HG02840 (cell line): ENCODE measurements around the gene KRT8.

ENCODE experiments used
- ATAC-seq: cut with Tn5 transposase; IDR thresholded peaks from one replicate; pipeline ENCODE4 v1.9.1; 2021; ENCODE audit warnings: mild to moderate bottlenecking, moderate library complexity, moderate number of reproducible peaks; ENCODE audit not compliant: unreplicated experiment, low FRiP score

KRT8 gene

GRCh38 chr12:52878507-52879393 is 26.1 kb downstream of the KRT8 start:
- no peak for ATAC-seq

GRCh38 chr12:52877242-52877641 is 27.6 kb downstream of the KRT8 start:
- no peak for ATAC-seq

- no peak for ATAC-seq
Measured at GRCh38 chr12:52876372-52876771, 28.5 kb downstream of the KRT8 start.

- ATAC-seq, result no peak
Measured at GRCh38 chr12:52874573-52875435, 30.1 kb downstream of the KRT8 start.

- no peak for ATAC-seq
Measured at GRCh38 chr12:52873832-52874572, 30.9 kb downstream of the KRT8 start.

DNA sequence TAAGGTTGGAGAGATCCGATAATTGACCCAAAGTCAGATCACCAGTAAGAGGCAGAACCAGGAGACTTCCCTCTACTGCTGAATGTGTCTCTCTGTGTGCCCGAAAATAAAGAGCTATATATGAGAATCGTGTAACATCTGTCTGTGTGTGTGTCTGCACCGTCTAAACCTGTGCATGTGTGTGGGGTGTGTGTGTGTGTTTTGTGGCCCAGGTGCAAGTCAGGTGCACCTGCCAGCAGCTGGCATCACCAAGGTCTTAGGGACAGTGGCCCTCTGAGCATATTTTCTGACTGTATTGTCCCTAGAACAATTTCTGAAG is 31.4 kb downstream of the KRT8 start:
- no peak for ATAC-seq

DNA sequence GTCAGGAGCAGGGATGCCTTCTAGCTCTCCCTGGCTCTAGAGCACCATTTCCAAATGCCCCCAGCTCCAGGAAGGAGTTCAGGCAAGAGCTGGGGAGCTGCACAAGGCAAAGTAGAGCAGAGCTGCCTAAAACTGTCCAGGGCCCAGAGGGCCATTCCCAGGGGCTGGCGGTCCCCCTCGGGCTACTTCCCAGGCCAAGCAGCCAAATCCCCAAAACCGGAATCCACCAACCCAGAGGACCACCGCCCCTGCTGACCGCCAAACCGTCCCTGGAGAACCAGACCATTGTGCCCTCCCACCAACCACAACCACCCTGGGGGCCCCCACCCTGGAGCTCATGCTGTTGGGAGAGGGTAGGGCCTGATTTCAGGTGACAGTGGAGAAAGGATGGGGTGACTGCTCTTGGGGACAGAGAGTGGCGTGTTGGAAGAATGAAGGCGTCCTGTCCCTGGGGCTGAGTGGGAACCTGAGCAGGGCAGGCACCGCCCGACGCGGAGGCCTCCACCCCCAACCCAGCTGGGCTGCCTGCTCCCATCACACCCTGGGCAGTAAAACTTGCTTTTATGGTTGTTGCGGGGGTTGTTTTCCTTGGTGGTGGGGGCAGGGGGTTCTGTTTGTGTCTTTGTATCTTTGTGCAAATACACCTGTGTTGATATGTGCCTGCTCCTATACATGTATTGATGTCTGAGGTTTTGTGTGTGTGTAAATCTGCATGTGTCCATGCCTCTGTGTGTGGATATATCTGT is 32.1 kb downstream of the KRT8 start:
- ATAC-seq, result no peak

DNA sequence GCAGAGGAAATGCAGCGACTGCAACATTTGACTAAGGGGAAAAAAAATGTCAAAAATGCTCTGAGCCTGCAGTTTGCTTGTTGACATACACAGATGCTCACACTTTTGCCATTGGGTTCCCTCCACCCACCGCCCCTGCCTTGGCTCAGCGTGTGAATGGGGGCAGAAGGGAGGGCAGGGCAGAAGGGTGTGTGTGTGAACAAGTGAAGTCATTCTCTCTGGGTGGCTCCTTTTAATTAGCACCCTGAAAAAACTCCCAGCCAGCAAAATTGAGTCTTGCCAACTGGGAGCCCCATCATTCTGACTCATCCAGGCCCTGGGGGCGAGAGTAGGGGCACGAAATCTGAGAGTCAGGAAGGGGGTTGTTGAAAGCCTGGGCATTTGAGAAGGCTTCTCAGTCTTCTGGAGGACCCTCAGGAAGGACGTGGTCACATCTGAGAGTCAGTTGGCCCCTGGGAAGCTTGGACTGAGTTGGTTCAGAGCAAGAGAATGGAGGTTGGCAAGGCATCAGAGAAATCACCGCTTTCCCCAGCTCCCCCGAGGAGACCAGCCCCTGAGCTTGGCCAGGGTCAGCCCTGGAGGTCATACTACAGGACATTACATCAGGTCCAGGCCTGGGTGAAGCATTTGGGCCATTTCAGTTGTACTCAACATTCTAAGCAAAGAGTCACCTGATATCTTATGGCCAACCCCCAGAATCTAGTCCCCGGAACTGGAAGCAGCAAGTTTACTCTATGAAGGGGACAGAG is 33.4 kb downstream of the KRT8 start:
- no peak for ATAC-seq

GRCh38 chr12:52870361-52871290 is 34.2 kb downstream of the KRT8 start:
- no peak for ATAC-seq

- ATAC-seq, result no peak
Measured at GRCh38 chr12:52867642-52868041, 37.2 kb downstream of the KRT8 start.

DNA sequence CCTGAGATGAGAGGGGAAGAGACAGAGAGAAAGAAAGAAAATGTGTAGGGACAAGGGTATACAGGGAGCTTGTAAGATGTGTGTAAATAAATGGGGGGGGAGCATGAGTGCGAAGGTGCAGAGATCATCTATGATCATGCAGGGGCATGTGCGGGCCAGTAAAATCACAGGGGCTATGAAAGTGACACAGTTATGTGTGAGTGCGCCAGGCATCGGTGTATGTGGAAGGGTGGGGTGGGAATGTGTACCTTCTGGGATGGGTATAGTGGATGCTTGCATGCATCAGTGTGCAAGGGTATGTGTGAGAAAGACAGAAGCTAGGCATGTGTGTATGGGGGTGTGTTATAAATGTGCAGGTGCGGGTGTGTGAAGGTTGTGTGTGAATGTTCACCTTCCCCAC is 37.7 kb downstream of the KRT8 start:
- ATAC-seq, result no peak

DNA sequence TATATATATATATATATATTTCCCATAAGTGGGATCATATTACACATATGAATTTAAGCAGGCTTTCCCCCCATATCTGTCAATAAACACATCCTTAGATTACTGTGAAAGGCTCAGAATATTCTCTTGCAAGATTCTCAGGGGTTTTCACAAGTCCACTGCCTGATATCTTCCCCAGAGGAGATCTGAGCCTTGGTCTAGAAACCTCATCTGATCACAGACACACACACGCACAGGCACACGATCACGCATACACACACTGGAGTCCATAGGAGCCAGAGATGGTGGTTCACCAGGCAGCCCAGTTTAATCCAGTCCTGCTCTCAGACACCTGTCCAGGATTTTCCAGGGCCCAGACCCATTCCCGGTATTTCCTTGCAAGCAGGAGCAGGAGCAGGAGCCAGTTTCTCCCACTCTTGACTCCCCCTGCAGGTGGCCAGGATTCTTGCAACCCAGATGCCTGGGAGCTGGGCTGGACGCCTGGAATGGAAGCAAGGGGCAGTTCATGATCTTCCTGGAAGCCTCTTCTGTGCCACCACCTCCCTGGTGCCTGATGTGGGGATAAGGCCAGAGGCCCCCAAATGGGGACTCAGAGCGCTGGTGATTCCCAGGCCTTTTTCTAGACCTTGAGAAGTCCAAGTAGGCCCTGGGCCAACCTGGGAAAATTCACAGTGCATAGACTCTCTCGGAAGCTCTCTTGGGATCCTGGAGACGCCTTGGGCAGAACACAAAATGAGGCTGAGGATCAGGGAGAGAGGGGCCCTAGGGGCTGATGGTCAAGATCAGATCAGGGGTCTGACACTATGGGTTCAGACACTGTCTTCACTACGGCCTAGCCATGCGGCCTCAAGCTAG is 39.6 kb downstream of the KRT8 start:
- ATAC-seq, result no peak

- no peak for ATAC-seq
Measured at GRCh38 chr12:52862023-52862422, 42.9 kb downstream of the KRT8 start.

GRCh38 chr12:52861511-52861910 is 43.4 kb downstream of the KRT8 start:
- ATAC-seq, result no peak

- no peak for ATAC-seq
Measured at GRCh38 chr12:52860102-52860823, 44.6 kb downstream of the KRT8 start.

GRCh38 chr12:52857500-52857899 is 47.4 kb downstream of the KRT8 start:
- ATAC-seq, result no peak

- no peak for ATAC-seq
Measured at GRCh38 chr12:52856787-52857186, 48.1 kb downstream of the KRT8 start.
